ENCODE data around the gene MATCAP1.

Gene MATCAP1

DNA sequence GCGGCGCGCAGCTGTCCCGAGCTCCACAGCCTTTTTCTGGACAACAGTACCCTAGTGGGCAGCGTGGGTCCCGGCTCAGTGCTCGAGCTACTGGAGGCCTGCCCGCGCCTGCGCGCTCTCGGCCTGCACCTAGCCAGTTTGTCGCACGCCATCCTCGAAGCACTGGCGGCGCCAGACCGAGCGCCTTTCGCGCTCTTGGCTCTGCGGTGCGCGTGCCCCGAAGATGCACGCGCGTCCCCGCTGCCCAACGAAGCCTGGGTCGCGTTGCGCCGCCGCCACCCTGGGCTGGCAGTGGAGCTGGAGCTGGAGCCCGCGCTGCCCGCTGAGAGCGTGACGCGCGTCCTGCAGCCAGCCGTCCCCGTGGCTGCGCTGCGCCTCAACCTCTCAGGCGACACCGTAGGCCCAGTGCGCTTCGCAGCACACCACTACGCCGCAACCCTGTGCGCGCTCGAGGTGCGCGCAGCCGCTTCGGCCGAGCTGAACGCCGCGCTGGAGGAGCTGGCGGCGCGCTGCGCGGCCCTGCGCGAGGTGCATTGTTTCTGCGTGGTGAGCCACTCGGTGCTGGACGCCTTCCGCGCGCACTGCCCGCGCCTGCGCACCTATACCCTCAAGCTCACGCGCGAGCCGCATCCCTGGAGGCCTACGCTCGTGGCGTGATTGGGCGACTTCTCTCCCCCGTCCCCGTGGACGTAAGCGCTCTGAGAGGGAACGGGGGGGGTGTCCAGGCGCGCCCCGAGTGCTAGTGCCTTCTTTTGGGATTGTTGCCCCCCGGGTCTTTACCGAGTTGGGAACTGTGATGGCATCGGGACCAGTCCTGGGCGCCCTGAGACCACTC lies 20.4 kb downstream of the MATCAP1 start:
- TF ChIP-seq, protein P1, sequence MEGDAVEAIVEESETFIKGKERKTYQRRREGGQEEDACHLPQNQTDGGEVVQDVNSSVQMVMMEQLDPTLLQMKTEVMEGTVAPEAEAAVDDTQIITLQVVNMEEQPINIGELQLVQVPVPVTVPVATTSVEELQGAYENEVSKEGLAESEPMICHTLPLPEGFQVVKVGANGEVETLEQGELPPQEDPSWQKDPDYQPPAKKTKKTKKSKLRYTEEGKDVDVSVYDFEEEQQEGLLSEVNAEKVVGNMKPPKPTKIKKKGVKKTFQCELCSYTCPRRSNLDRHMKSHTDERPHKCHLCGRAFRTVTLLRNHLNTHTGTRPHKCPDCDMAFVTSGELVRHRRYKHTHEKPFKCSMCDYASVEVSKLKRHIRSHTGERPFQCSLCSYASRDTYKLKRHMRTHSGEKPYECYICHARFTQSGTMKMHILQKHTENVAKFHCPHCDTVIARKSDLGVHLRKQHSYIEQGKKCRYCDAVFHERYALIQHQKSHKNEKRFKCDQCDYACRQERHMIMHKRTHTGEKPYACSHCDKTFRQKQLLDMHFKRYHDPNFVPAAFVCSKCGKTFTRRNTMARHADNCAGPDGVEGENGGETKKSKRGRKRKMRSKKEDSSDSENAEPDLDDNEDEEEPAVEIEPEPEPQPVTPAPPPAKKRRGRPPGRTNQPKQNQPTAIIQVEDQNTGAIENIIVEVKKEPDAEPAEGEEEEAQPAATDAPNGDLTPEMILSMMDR (conservative IDR thresholded peaks at IDR 0.05): no peak
- H3K27ac ChIP-seq: no peak overlapping the region

DNA sequence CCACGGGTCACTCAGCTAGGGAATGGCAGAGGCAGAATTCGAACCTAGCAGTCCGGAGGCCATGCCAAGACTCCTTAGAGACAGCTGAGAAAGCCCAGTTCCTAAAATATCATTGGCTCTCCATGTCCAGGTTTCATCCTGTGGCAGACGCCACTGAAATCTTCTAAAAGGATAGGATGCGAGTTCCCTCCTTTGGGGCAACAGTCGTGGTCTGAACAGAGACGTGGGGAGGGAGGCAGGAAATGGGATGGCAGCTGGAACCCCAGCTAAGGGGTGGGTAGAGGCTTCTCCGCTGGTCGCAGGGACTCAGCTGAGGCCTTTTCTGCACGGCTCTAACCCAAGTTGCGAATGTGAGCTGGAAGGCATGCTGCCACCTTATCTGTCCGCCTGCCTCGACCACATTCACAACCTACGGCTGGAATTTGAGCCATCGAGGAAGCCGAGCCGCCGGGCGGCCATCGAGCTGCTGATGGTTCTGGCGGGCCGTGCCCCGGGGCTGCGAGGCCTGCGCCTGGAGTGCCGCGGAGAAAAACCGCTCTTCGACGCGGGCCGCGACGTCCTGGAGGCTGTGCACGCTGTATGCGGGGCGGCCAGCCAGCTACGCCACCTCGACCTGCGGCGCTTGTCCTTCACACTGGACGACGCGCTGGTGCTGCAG lies 21.1 kb downstream of the MATCAP1 start:
- TF ChIP-seq, protein P1 (conservative IDR thresholded peaks at IDR 0.05): no peak
- no peak overlapping the region for H3K27ac ChIP-seq

DNA sequence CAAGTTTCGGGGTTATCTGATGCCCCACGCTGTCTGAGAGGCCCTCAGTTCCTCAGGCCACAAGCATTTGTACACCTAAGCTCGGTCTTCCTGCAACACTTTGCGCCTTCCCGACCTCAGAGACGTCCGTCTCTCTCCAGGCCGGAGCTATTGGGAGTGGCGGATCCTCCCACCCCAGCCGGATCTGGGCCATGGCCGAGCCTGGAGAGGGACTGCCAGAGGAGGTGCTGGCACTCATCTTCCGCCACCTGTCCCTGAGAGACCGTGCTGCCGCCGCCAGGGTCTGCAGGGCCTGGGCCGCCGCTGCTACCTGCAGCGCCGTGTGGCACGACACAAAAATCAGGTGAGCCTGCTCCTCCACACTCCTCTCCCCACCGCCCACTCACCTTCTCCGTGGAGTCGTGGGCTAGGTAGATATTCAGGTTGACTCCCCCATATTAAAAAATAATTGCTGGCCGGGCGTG lies 22.1 kb downstream of the MATCAP1 start:
- no peak overlapping the region for H3K27ac ChIP-seq
- TF ChIP-seq, protein P1 (conservative IDR thresholded peaks at IDR 0.05): no peak

DNA sequence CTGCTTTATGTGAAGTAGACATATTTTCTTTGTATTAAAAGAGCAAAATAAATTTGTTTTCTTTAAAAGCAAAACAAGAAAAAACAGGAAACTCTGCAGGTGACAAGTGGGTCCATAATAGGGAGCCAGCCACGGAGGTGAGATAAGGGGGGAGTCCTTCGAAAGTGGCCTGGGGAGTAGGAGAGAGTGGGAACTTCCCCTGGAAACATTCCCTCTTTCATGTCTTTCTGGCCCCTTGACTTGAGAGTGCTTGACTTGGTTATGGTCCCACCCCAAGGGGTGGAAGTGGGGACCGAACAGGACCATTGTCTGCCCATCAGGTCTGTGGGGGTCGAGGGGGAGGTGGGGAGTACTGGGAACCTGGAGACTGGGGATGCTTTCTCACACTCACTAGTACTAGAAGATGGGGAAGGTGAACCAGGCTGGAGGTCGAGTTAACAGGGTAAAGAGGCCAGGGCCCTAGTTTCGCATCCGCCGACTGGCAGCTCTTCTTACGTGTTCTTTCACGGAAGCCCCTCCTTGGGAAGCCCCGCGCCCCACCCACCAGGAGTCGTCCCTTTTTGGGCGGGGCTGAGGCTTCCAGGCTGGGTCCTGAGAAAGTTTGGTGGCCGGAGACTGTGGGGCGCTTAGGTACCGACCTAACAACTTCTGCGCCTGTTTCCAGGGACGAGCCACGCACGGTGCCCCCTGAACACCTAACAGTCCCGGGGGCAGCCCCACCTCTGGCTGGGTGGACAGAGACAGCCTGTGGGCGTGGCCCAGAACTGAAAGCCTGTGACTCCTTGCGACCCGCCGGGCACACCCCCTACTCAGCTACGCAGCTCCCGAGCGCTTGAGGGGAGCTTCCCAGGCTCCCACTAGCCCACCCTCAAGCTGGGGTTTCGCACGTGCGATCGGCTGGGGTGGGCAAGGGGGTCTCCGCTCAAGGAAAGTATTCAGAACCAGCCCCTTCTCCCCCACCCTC lies 24.8 kb downstream of the MATCAP1 start:
- peak overlapping the region; percentile 74 for H3K27ac ChIP-seq
- TF ChIP-seq, protein P1 (conservative IDR thresholded peaks at IDR 0.05): no peak

DNA sequence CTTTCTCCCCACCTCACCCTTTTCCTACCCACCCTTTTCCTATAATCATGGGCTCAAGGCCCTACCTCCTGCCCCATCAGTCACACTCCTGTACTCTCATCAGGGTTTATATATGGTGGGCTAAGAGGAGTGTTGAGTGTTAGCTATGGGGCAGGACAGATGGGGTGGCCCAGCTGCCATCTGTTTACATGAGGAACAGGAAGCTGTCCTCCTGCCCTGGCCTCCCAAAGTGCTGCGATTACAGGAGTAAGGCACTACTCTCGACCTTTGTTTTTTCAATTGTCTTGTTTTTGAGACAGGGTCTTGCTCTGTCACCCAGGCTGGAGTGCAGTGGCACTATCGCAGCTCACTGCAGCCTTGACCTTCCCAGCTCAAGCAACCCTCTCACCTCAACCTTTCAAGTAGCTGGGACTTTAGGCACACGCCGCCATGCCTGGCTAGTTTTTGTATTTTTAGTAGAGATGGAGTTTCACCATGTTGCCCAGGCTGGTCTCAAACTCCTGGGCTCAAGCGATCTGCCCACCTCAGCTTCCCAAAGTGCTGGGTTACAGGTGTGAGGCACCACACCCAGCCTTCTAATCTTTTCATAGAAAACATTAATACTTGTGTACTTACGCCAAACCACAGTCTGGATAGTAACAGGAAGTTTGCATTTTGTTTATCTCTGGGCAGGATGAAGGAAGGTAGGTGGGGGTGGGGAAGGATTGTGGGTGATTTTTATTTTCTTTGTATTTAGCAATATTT lies 25.7 kb downstream of the MATCAP1 start:
- no peak overlapping the region for H3K27ac ChIP-seq
- TF ChIP-seq, protein P1 (conservative IDR thresholded peaks at IDR 0.05): no peak

DNA sequence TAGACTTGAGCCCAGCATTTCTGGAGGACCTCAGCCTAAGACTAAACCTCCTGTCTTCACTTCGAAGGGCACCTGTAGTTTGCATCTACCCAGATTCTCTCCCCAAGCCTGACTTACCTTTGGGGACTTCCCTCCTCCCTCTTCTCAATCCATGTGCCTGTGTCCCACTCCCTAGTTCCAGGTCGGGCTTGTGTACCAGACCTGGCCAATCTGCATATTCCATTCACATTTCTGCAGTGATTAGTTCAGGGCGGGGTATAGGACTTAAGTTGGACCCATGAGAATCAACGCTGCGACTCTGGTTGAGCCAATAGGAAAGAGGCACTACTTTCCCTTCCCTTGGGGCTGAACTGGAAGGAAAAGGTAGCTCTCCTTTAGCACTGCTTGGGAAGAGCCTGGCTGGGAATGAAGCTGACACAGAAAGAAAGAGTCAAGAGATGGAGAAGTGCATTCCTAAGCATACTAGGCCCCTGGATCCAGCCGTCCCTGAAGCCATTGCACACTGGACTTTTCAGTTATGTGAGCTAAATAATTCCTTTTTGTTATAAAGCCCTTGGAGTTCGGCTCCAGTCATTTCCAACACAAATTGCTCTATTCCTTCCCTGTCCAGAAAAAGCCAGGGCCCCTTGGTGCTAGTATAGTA lies 26.5 kb downstream of the MATCAP1 start:
- TF ChIP-seq, protein P1 (conservative IDR thresholded peaks at IDR 0.05): no peak
- H3K27ac ChIP-seq: no peak overlapping the region

Data from VCaP (cell line).